PC-3 (cell line): Measurements from ENCODE around the gene EGLN2.
"Not testable (repeated sequence)": the region's sequence is repeated elsewhere in the genome, so short reads cannot be mapped to it uniquely, and the experiment has no call there.

ENCODE experiments used
- EZH2 ChIP-seq: fragments of 300-600 bp; sonication (generic); IDR thresholded peaks from one replicate; pipeline ENCODE4 v1.6.1; 2017; ENCODE audit warnings: antibody characterized with exemption, mild to moderate bottlenecking, low read length; ENCODE audit not compliant: unreplicated experiment
- TF ChIP-seq, protein P1 (sequence below): fragments of 300-600 bp; sonication (generic); conservative IDR thresholded peaks from 2 replicates; pipeline ENCODE4 v1.5.1; 2017; ENCODE audit warnings: antibody characterized with exemption, low read depth, mild to moderate bottlenecking, low read length

DNA sequence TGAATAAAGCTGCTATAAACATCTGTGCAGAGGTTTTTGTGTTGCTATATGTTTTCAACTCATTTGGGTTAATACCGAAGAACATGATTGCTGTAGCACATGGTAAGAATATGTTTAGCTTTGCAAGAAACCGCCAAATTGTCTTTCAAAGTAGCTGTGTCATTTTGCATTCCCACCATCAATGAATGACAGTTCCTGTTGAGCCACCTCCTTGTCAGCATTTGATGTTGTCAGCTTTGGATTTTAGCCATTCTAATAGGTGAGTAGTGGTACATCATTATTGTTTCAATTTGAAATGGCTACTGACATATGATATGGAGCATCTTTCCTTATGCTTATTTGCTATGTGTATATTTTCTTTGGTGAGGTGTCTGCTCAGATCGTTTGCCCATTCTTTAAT lies 43.0 kb downstream of the EGLN2 start:
- not testable (repeated sequence) for TF ChIP-seq EZH2
- TF ChIP-seq, protein P1, sequence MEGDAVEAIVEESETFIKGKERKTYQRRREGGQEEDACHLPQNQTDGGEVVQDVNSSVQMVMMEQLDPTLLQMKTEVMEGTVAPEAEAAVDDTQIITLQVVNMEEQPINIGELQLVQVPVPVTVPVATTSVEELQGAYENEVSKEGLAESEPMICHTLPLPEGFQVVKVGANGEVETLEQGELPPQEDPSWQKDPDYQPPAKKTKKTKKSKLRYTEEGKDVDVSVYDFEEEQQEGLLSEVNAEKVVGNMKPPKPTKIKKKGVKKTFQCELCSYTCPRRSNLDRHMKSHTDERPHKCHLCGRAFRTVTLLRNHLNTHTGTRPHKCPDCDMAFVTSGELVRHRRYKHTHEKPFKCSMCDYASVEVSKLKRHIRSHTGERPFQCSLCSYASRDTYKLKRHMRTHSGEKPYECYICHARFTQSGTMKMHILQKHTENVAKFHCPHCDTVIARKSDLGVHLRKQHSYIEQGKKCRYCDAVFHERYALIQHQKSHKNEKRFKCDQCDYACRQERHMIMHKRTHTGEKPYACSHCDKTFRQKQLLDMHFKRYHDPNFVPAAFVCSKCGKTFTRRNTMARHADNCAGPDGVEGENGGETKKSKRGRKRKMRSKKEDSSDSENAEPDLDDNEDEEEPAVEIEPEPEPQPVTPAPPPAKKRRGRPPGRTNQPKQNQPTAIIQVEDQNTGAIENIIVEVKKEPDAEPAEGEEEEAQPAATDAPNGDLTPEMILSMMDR = not testable (repeated sequence)
